ENCODE results near the gene RAB1B.

The RAB1B gene

GRCh38 chr11:66314561-66315497 lies 46.4 kb downstream of the RAB1B start:
- DNase-seq: no peak
- H3K36me3 ChIP-seq (ENCODE audit: control insufficient read depth in 4 of 4, insufficient read depth in 4 of 4, low read length in 3 of 4): no peaks in the 10 kb centered on the region
- CTCF ChIA-PET: interaction anchor here (3.4 to 6.2 kb wide), 3 partner anchors 11 to 27 kb away, joined by 14 to 52 read pairs (median 44); partner anchors contain the start of gene BRMS1
- no peaks in the 10 kb centered on the region for H3K9me3 ChIP-seq (ENCODE audit: control extremely low read depth in 1 of 5, control insufficient read depth in 4 of 5, insufficient read depth in 2 of 5, low read depth in 1 of 5, low read length in 4 of 5)
- POLR2A ChIA-PET: no interaction called here
- H3K4me1 ChIP-seq (ENCODE audit: control extremely low read depth in 1 of 4, control insufficient read depth in 4 of 4, insufficient read depth in 4 of 4, low read length in 3 of 4): peaks cover 11 to 58% (median 50%) of the 10 kb centered on the region in 4 experiments
- no peaks in the 10 kb centered on the region for H3K27me3 ChIP-seq (replicated peaks in 2 of 5; ENCODE audit: control insufficient read depth in 4 of 5, insufficient read depth in 5 of 5, low read length in 4 of 5)
- over 99% methylated on average over 17 of the region's 17 CpGs for WGBS (ENCODE audit: insufficient coverage)
- no peak overlapping the region for H3K4me3 ChIP-seq (ENCODE audit: control insufficient read depth in 1 of 7, extremely low read depth in 1 of 7, insufficient read depth in 4 of 7, low read depth in 2 of 7, low read length in 6 of 7)
- no peak overlapping the region for H3K27ac ChIP-seq (ENCODE audit: insufficient read depth in 1 of 2, low read depth in 1 of 2, low read length in 2 of 2, poor library complexity in 1 of 2, severe bottlenecking in 2 of 2)

GRCh38 chr11:66315498-66315885 lies 47.1 kb downstream of the RAB1B start:
- Histone ChIP-seq H3K27me3 (replicated peaks in 2 of 5; ENCODE audit: control insufficient read depth in 4 of 5, insufficient read depth in 5 of 5, low read length in 4 of 5) (no peaks in the 10 kb centered on the region), H3K27ac (ENCODE audit: insufficient read depth in 1 of 2, low read depth in 1 of 2, low read length in 2 of 2, poor library complexity in 1 of 2, severe bottlenecking in 2 of 2) (no peak overlapping the region), H3K4me1 (ENCODE audit: control extremely low read depth in 1 of 4, control insufficient read depth in 4 of 4, insufficient read depth in 4 of 4, low read length in 3 of 4) (peaks cover 11 to 58% (median 50%) of the 10 kb centered on the region in 4 experiments), H3K4me3 (ENCODE audit: control insufficient read depth in 1 of 7, extremely low read depth in 1 of 7, insufficient read depth in 4 of 7, low read depth in 2 of 7, low read length in 6 of 7) (no peak overlapping the region), H3K36me3 (ENCODE audit: control insufficient read depth in 4 of 4, insufficient read depth in 4 of 4, low read length in 3 of 4) (no peaks in the 10 kb centered on the region), H3K9me3 (ENCODE audit: control extremely low read depth in 1 of 5, control insufficient read depth in 4 of 5, insufficient read depth in 2 of 5, low read depth in 1 of 5, low read length in 4 of 5) (no peaks in the 10 kb centered on the region)
- no peak for DNase-seq
- ChIA-PET POLR2A (no interaction called here), CTCF (interaction anchor here (3.4 kb wide), 1 partner anchor 17 kb away, joined by 14 read pairs; no protein-coding TSS in a partner anchor)
- 94% methylated on average over 14 of the region's 14 CpGs for WGBS (ENCODE audit: insufficient coverage)

- DNase-seq: no peak
- 92% methylated on average over 52 of the region's 52 CpGs for WGBS (ENCODE audit: insufficient coverage)
- Histone ChIP-seq H3K4me1 (ENCODE audit: control extremely low read depth in 1 of 4, control insufficient read depth in 4 of 4, insufficient read depth in 4 of 4, low read length in 3 of 4) (peaks cover 11 to 58% (median 50%) of the 10 kb centered on the region in 4 experiments), H3K27ac (ENCODE audit: insufficient read depth in 1 of 2, low read depth in 1 of 2, low read length in 2 of 2, poor library complexity in 1 of 2, severe bottlenecking in 2 of 2) (no peak overlapping the region), H3K36me3 (ENCODE audit: control insufficient read depth in 4 of 4, insufficient read depth in 4 of 4, low read length in 3 of 4) (no peaks in the 10 kb centered on the region), H3K4me3 (ENCODE audit: control insufficient read depth in 1 of 7, extremely low read depth in 1 of 7, insufficient read depth in 4 of 7, low read depth in 2 of 7, low read length in 6 of 7) (peak overlapping the region in 1 of 7 experiments; percentile 65), H3K27me3 (replicated peaks in 2 of 5; ENCODE audit: control insufficient read depth in 4 of 5, insufficient read depth in 5 of 5, low read length in 4 of 5) (no peaks in the 10 kb centered on the region), H3K9me3 (ENCODE audit: control extremely low read depth in 1 of 5, control insufficient read depth in 4 of 5, insufficient read depth in 2 of 5, low read depth in 1 of 5, low read length in 4 of 5) (no peaks in the 10 kb centered on the region)
- ChIA-PET CTCF (interaction anchor here (0.8 to 3.4 kb wide), 4 partner anchors 11 to 39 kb away, joined by 3 to 14 read pairs (median 7); no protein-coding TSS in a partner anchor), POLR2A (no interaction called here)
These were observed 47.7 kb downstream of the RAB1B start for GRCh38 chr11:66315921-66316811.

- ChIA-PET CTCF (interaction anchor here (0.8 to 3.4 kb wide), 4 partner anchors 10 to 40 kb away, joined by 3 to 14 read pairs (median 7); no protein-coding TSS in a partner anchor), POLR2A (interaction anchor here (0.7 kb wide), 1 partner anchor 27 kb away, joined by 3 read pairs; no protein-coding TSS in a partner anchor)
- H3K4me1 ChIP-seq (ENCODE audit: control extremely low read depth in 1 of 4, control insufficient read depth in 4 of 4, insufficient read depth in 4 of 4, low read length in 3 of 4): peaks cover 11 to 53% (median 47%) of the 10 kb centered on the region in 4 experiments
- no peaks in the 10 kb centered on the region for H3K36me3 ChIP-seq (ENCODE audit: control insufficient read depth in 4 of 4, insufficient read depth in 4 of 4, low read length in 3 of 4)
- H3K27ac ChIP-seq (ENCODE audit: insufficient read depth in 1 of 2, low read depth in 1 of 2, low read length in 2 of 2, poor library complexity in 1 of 2, severe bottlenecking in 2 of 2): peak within 1 kb of the TSS in 1 of 2 experiments; percentile 58
- H3K27me3 ChIP-seq (replicated peaks in 2 of 5; ENCODE audit: control insufficient read depth in 4 of 5, insufficient read depth in 5 of 5, low read length in 4 of 5): no peaks in the 10 kb centered on the region
- H3K4me3 ChIP-seq (ENCODE audit: control insufficient read depth in 1 of 7, extremely low read depth in 1 of 7, insufficient read depth in 4 of 7, low read depth in 2 of 7, low read length in 6 of 7): peak within 1 kb of the TSS in 5 of 7 experiments; percentile 9 to 65 (median 43)
- DNase-seq: peak in 1 of 3 donors; percentile 27
- no peaks in the 10 kb centered on the region for H3K9me3 ChIP-seq (ENCODE audit: control extremely low read depth in 1 of 5, control insufficient read depth in 4 of 5, insufficient read depth in 2 of 5, low read depth in 1 of 5, low read length in 4 of 5)
- WGBS (ENCODE audit: insufficient coverage): 15% methylated on average over 11 of the region's 29 CpGs
These were observed 48.4 kb downstream of the RAB1B start, which contains the start of gene CD248 for GRCh38 chr11:66316849-66317251. Gene CD248, minus strand, starts transcription at chr11:66317044. Its CDS starts 17 bp downstream, at chr11:66317027.

GRCh38 chr11:66317322-66317722 lies 48.9 kb downstream of the RAB1B start:
- Histone ChIP-seq H3K27me3 (replicated peaks in 2 of 5; ENCODE audit: control insufficient read depth in 4 of 5, insufficient read depth in 5 of 5, low read length in 4 of 5) (no peaks in the 10 kb centered on the region), H3K4me1 (ENCODE audit: control extremely low read depth in 1 of 4, control insufficient read depth in 4 of 4, insufficient read depth in 4 of 4, low read length in 3 of 4) (peaks cover 11 to 49% (median 43%) of the 10 kb centered on the region in 4 experiments), H3K4me3 (ENCODE audit: control insufficient read depth in 1 of 7, extremely low read depth in 1 of 7, insufficient read depth in 4 of 7, low read depth in 2 of 7, low read length in 6 of 7) (peak overlapping the region in 5 of 7 experiments; percentile 9 to 65 (median 43)), H3K9me3 (ENCODE audit: control extremely low read depth in 1 of 5, control insufficient read depth in 4 of 5, insufficient read depth in 2 of 5, low read depth in 1 of 5, low read length in 4 of 5) (no peaks in the 10 kb centered on the region), H3K36me3 (ENCODE audit: control insufficient read depth in 4 of 4, insufficient read depth in 4 of 4, low read length in 3 of 4) (no peaks in the 10 kb centered on the region), H3K27ac (ENCODE audit: insufficient read depth in 1 of 2, low read depth in 1 of 2, low read length in 2 of 2, poor library complexity in 1 of 2, severe bottlenecking in 2 of 2) (peak overlapping the region in 1 of 2 experiments; percentile 58)
- ChIA-PET CTCF (interaction anchor here (0.6 to 3.4 kb wide), 6 partner anchors 9 to 72 kb away, joined by 3 to 14 read pairs (median 5); no protein-coding TSS in a partner anchor), POLR2A (interaction anchor here (0.7 kb wide), 1 partner anchor 27 kb away, joined by 3 read pairs; no protein-coding TSS in a partner anchor)
- DNase-seq: peak; percentile 36 to 61 (median 55)
- WGBS (ENCODE audit: insufficient coverage): 2% methylated on average over 8 of the region's 14 CpGs

GRCh38 chr11:66317723-66318599 lies 49.5 kb downstream of the RAB1B start:
- DNase-seq: peak; percentile 64 to 83 (median 76)
- peaks cover 11 to 46% (median 40%) of the 10 kb centered on the region in 4 experiments for H3K4me1 ChIP-seq (ENCODE audit: control extremely low read depth in 1 of 4, control insufficient read depth in 4 of 4, insufficient read depth in 4 of 4, low read length in 3 of 4)
- no peaks in the 10 kb centered on the region for H3K36me3 ChIP-seq (ENCODE audit: control insufficient read depth in 4 of 4, insufficient read depth in 4 of 4, low read length in 3 of 4)
- ChIA-PET CTCF (interaction anchor here (0.6 to 3.4 kb wide), 5 partner anchors 9 to 71 kb away, joined by 3 to 14 read pairs (median 7); no protein-coding TSS in a partner anchor), POLR2A (no interaction called here)
- peak overlapping the region in 1 of 2 experiments; percentile 58 for H3K27ac ChIP-seq (ENCODE audit: insufficient read depth in 1 of 2, low read depth in 1 of 2, low read length in 2 of 2, poor library complexity in 1 of 2, severe bottlenecking in 2 of 2)
- H3K27me3 ChIP-seq (replicated peaks in 2 of 5; ENCODE audit: control insufficient read depth in 4 of 5, insufficient read depth in 5 of 5, low read length in 4 of 5): no peaks in the 10 kb centered on the region
- H3K9me3 ChIP-seq (ENCODE audit: control extremely low read depth in 1 of 5, control insufficient read depth in 4 of 5, insufficient read depth in 2 of 5, low read depth in 1 of 5, low read length in 4 of 5): no peaks in the 10 kb centered on the region
- H3K4me3 ChIP-seq (ENCODE audit: control insufficient read depth in 1 of 7, extremely low read depth in 1 of 7, insufficient read depth in 4 of 7, low read depth in 2 of 7, low read length in 6 of 7): peak overlapping the region in 5 of 7 experiments; percentile 9 to 65 (median 43)
- WGBS (ENCODE audit: insufficient coverage): 23% methylated on average over 12 of the region's 16 CpGs
